HEK293 (cell line): ENCODE results near the gene MCUR1.

Experiments used
- CTCF ChIA-PET: fragments of 350-600 bp; formaldehyde crosslinking; extraction: SDS; loops from one replicate; lab custom pipeline; 2021; ENCODE audit warnings: antibody characterized with exemption; lab: Yijun Ruan, JAX
- POLR2A ChIA-PET: fragments of 300-600 bp; formaldehyde crosslinking; extraction: SDS; loops from one replicate; lab custom pipeline; 2020; ENCODE audit warnings: antibody characterized with exemption, inconsistent platforms; lab: Yijun Ruan, JAX
- H3K27ac ChIP-seq: fragments of 200-500 bp; sonication (Bioruptor generic); 2 replicates; pipeline ENCODE4 v1.5.1; 2014; ENCODE audit warnings: low read depth, low read length, control low read depth, inconsistent platforms; ENCODE audit errors: extremely low read depth
- H3K36me3 ChIP-seq, 2 experiments: fragments of 200-500 bp in 1 of 2; sonication (Bioruptor generic) in 1 of 2; 1 replicate in 1 of 2; 2 replicates in 1 of 2; pipeline ENCODE4 v1.5.1; 2014 to 2017; ENCODE audit warnings: inconsistent platforms in 2 of 2, low read length in 2 of 2; ENCODE audit not compliant: control insufficient read depth in 2 of 2, insufficient read depth in 1 of 2
- H3K4me1 ChIP-seq: fragments of 200-500 bp; sonication (Bioruptor generic); 2 replicates; pipeline ENCODE4 v1.5.1; 2014; ENCODE audit warnings: mild to moderate bottlenecking, low read length, inconsistent platforms; ENCODE audit not compliant: control insufficient read depth, insufficient read depth
- H3K4me3 ChIP-seq: 2 replicates; pipeline ENCODE4 v1.5.1; 2011; ENCODE audit warnings: low read depth, mild to moderate bottlenecking, control low read depth, low read length, moderate library complexity
- H3K9me3 ChIP-seq: fragments of 200-500 bp; sonication (Bioruptor generic); 2 replicates; pipeline ENCODE4 v1.5.1; 2014; ENCODE audit warnings: low read depth, low read length, inconsistent platforms; ENCODE audit not compliant: control insufficient read depth, insufficient read depth
- KLF8 ChIP-seq: fragments of 450-650 bp; formaldehyde crosslinking; IDR thresholded peaks from 2 replicates; pipeline ENCODE4 v1.5.1; 2016; ENCODE audit warnings: missing biosample characterization, missing genetic modification characterization
- SP3 ChIP-seq: fragments of 450-650 bp; formaldehyde crosslinking; IDR thresholded peaks from 2 replicates; pipeline ENCODE4 v1.5.1; 2016; ENCODE audit warnings: missing biosample characterization, missing genetic modification characterization
- ZEB2 ChIP-seq: fragments of 450-650 bp; formaldehyde crosslinking; IDR thresholded peaks from 2 replicates; pipeline ENCODE4 v1.5.1; 2016; ENCODE audit warnings: missing biosample characterization, missing genetic modification characterization
- ZFHX2 ChIP-seq: fragments of 450-650 bp; formaldehyde crosslinking; conservative IDR thresholded peaks from 2 replicates; pipeline ENCODE4 v1.5.1; 2016; ENCODE audit warnings: missing biosample characterization, missing genetic modification characterization
- ZNF132 ChIP-seq: fragments of 450-650 bp; formaldehyde crosslinking; IDR thresholded peaks from 2 replicates; pipeline ENCODE4 v1.5.1; 2017; ENCODE audit warnings: missing biosample characterization, missing genetic modification characterization, borderline replicate concordance
- ZNF175 ChIP-seq: fragments of 450-650 bp; formaldehyde crosslinking; IDR thresholded peaks from 2 replicates; pipeline ENCODE4 v1.5.1; 2016; ENCODE audit warnings: missing biosample characterization, missing genetic modification characterization
- ZNF335 ChIP-seq: fragments of 450-650 bp; formaldehyde crosslinking; conservative IDR thresholded peaks from 2 replicates; pipeline ENCODE4 v1.5.1; 2016; ENCODE audit warnings: missing biosample characterization, missing genetic modification characterization
- ZNF37A ChIP-seq: fragments of 450-650 bp; IDR thresholded peaks from 2 replicates; pipeline ENCODE4 v1.5.1; 2018; ENCODE audit warnings: missing biosample characterization, missing genetic modification characterization
- ZNF501 ChIP-seq: fragments of 450-650 bp; formaldehyde crosslinking; IDR thresholded peaks from 2 replicates; pipeline ENCODE4 v1.5.1; 2016; ENCODE audit warnings: missing biosample characterization, missing genetic modification characterization
- ZNF549 ChIP-seq: fragments of 450-650 bp; IDR thresholded peaks from 2 replicates; pipeline ENCODE4 v1.5.1; 2018; ENCODE audit warnings: missing biosample characterization, missing genetic modification characterization, mild to moderate bottlenecking, inconsistent platforms, moderate library complexity
- ZNF777 ChIP-seq: fragments of 450-650 bp; formaldehyde crosslinking; IDR thresholded peaks from 2 replicates; pipeline ENCODE4 v1.5.1; 2017; ENCODE audit warnings: missing biosample characterization, missing genetic modification characterization, borderline replicate concordance
- TF ChIP-seq, protein P1 (sequence below): fragments of 450-650 bp; formaldehyde crosslinking; IDR thresholded peaks from 2 replicates; pipeline ENCODE4 v1.5.1; 2016; ENCODE audit warnings: missing biosample characterization, missing genetic modification characterization
- TF ChIP-seq, protein P2 (sequence below): IDR thresholded peaks from 2 replicates; pipeline ENCODE4 v1.6.1; 2011; ENCODE audit warnings: mild to moderate bottlenecking, low read depth, low read length, borderline replicate concordance
- TF ChIP-seq, protein P3 (sequence below): fragments of 450-650 bp; formaldehyde crosslinking; IDR thresholded peaks from 2 replicates; pipeline ENCODE4; 2016; ENCODE audit warnings: missing biosample characterization, missing genetic modification characterization
- TF ChIP-seq, protein P4 (sequence below): fragments of 450-650 bp; formaldehyde crosslinking; IDR thresholded peaks from 2 replicates; pipeline ENCODE4 v1.5.1; 2017; ENCODE audit warnings: missing biosample characterization, missing genetic modification characterization
- TF ChIP-seq, protein P5 (sequence below): fragments of 450-650 bp; formaldehyde crosslinking; IDR thresholded peaks from 2 replicates; pipeline ENCODE4 v1.5.1; 2016; ENCODE audit warnings: missing biosample characterization, missing genetic modification characterization
- TF ChIP-seq, protein P6 (sequence below): fragments of 450-650 bp; formaldehyde crosslinking; IDR thresholded peaks from 2 replicates; pipeline ENCODE4 v1.5.1; 2016; ENCODE audit warnings: missing biosample characterization, missing genetic modification characterization
- TF ChIP-seq, protein P7 (sequence below): fragments of 450-650 bp; formaldehyde crosslinking; IDR thresholded peaks from 2 replicates; pipeline ENCODE4 v1.5.1; 2017; ENCODE audit warnings: missing biosample characterization, missing genetic modification characterization

Gene MCUR1

DNA sequence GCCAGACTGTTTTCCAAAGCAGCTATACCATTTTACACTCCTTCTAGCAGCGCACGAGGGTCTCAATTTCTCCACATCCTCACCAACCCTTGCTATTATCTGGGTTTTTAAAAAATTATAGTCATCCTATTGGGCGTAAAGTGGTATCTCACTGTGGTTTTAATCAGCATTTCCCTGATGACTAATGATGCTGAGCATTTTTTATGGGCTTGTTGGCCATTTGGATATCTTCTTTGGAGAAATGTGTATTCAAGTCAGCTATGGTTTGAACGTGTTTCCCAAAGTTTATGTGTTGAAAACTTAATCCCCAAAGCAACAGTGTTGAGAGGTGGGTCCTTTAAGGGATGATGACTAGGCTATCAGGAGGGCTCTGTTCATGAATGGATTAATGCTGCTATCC, 6.7 kb downstream of the MCUR1 start:
- H3K4me3 ChIP-seq = no peak overlapping the region
- H3K36me3 ChIP-seq = peaks cover 20 to 30% of the 10 kb centered on the region in 2 experiments
- H3K9me3 ChIP-seq = no peaks in the 10 kb centered on the region
- no peak overlapping the region for H3K27ac ChIP-seq
- TF ChIP-seq ZEB2 = no peak
- no peak for TF ChIP-seq SP3 (tag by site-specific recombination)
- TF ChIP-seq ZNF132 (tag by site-specific recombination) = no peak
- no peak for TF ChIP-seq ZFHX2 (tag by site-specific recombination)
- no peak for TF ChIP-seq ZNF37A (tag by site-specific recombination)
- no peak for TF ChIP-seq ZNF549
- TF ChIP-seq, protein P1, sequence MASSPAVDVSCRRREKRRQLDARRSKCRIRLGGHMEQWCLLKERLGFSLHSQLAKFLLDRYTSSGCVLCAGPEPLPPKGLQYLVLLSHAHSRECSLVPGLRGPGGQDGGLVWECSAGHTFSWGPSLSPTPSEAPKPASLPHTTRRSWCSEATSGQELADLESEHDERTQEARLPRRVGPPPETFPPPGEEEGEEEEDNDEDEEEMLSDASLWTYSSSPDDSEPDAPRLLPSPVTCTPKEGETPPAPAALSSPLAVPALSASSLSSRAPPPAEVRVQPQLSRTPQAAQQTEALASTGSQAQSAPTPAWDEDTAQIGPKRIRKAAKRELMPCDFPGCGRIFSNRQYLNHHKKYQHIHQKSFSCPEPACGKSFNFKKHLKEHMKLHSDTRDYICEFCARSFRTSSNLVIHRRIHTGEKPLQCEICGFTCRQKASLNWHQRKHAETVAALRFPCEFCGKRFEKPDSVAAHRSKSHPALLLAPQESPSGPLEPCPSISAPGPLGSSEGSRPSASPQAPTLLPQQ (tag by site-specific recombination) = no peak
- TF ChIP-seq, protein P2, sequence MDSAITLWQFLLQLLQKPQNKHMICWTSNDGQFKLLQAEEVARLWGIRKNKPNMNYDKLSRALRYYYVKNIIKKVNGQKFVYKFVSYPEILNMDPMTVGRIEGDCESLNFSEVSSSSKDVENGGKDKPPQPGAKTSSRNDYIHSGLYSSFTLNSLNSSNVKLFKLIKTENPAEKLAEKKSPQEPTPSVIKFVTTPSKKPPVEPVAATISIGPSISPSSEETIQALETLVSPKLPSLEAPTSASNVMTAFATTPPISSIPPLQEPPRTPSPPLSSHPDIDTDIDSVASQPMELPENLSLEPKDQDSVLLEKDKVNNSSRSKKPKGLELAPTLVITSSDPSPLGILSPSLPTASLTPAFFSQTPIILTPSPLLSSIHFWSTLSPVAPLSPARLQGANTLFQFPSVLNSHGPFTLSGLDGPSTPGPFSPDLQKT = no peak
- TF ChIP-seq, protein P3, sequence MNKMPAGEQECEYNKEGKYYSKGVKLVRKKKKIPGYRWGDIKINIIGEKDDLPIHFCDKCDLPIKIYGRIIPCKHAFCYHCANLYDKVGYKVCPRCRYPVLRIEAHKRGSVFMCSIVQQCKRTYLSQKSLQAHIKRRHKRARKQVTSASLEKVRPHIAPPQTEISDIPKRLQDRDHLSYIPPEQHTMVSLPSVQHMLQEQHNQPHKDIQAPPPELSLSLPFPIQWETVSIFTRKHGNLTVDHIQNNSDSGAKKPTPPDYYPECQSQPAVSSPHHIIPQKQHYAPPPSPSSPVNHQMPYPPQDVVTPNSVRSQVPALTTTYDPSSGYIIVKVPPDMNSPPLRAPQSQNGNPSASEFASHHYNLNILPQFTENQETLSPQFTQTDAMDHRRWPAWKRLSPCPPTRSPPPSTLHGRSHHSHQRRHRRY = no peak
- TF ChIP-seq, protein P4, sequence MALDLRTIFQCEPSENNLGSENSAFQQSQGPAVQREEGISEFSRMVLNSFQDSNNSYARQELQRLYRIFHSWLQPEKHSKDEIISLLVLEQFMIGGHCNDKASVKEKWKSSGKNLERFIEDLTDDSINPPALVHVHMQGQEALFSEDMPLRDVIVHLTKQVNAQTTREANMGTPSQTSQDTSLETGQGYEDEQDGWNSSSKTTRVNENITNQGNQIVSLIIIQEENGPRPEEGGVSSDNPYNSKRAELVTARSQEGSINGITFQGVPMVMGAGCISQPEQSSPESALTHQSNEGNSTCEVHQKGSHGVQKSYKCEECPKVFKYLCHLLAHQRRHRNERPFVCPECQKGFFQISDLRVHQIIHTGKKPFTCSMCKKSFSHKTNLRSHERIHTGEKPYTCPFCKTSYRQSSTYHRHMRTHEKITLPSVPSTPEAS = no peak
- TF ChIP-seq ZNF777 = no peak
- POLR2A ChIA-PET = interaction anchor here (1.1 kb wide), 1 partner anchor 83 kb away, joined by 3 read pairs; no protein-coding TSS in a partner anchor
- H3K4me1 ChIP-seq = peaks cover 2% of the 10 kb centered on the region; the same call in 1 of the 2 replicates
- CTCF ChIA-PET = interaction anchor here (0.5 to 7.6 kb wide), 4 partner anchors 10 to 336 kb away, joined by 3 to 56 read pairs (median 7); no protein-coding TSS in a partner anchor

DNA sequence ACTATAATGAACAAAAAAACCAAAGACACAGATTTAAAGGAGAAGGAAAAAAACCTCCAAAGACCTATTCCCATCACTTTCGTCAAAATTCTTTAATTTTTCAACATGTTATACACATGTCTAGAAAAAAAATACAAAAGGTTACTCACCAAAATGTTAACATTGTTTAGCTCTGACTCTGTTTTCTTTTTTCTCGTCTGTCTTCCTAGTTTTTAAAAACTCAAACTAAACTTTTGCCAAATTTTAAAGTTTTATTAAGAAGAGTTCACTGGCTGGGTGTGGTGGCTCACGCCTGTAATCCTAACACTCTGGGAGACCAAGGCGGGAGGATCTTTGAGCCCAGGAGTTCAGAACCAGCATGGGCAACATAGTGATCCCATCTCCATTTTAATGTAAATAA, 10.8 kb downstream of the MCUR1 start:
- ChIA-PET POLR2A (interaction anchor here (1.4 kb wide), 1 partner anchor 10 kb away, joined by 4 read pairs; no protein-coding TSS in a partner anchor), CTCF (interaction anchor here (0.6 to 0.9 kb wide), 2 partner anchors 8 to 9 kb away, joined by 4 read pairs; no protein-coding TSS in a partner anchor)
- no peak for TF ChIP-seq ZNF335 (tag by site-specific recombination)
- TF ChIP-seq, protein P5, sequence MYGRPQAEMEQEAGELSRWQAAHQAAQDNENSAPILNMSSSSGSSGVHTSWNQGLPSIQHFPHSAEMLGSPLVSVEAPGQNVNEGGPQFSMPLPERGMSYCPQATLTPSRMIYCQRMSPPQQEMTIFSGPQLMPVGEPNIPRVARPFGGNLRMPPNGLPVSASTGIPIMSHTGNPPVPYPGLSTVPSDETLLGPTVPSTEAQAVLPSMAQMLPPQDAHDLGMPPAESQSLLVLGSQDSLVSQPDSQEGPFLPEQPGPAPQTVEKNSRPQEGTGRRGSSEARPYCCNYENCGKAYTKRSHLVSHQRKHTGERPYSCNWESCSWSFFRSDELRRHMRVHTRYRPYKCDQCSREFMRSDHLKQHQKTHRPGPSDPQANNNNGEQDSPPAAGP (tag by site-specific recombination) = no peak
- TF ChIP-seq ZNF175 = no peak
- no peak for TF ChIP-seq ZNF501
- no peak for TF ChIP-seq KLF8 (tag by site-specific recombination)
- TF ChIP-seq, protein P6, sequence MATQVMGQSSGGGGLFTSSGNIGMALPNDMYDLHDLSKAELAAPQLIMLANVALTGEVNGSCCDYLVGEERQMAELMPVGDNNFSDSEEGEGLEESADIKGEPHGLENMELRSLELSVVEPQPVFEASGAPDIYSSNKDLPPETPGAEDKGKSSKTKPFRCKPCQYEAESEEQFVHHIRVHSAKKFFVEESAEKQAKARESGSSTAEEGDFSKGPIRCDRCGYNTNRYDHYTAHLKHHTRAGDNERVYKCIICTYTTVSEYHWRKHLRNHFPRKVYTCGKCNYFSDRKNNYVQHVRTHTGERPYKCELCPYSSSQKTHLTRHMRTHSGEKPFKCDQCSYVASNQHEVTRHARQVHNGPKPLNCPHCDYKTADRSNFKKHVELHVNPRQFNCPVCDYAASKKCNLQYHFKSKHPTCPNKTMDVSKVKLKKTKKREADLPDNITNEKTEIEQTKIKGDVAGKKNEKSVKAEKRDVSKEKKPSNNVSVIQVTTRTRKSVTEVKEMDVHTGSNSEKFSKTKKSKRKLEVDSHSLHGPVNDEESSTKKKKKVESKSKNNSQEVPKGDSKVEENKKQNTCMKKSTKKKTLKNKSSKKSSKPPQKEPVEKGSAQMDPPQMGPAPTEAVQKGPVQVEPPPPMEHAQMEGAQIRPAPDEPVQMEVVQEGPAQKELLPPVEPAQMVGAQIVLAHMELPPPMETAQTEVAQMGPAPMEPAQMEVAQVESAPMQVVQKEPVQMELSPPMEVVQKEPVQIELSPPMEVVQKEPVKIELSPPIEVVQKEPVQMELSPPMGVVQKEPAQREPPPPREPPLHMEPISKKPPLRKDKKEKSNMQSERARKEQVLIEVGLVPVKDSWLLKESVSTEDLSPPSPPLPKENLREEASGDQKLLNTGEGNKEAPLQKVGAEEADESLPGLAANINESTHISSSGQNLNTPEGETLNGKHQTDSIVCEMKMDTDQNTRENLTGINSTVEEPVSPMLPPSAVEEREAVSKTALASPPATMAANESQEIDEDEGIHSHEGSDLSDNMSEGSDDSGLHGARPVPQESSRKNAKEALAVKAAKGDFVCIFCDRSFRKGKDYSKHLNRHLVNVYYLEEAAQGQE (tag by site-specific recombination) = no peak
- TF ChIP-seq, protein P7, sequence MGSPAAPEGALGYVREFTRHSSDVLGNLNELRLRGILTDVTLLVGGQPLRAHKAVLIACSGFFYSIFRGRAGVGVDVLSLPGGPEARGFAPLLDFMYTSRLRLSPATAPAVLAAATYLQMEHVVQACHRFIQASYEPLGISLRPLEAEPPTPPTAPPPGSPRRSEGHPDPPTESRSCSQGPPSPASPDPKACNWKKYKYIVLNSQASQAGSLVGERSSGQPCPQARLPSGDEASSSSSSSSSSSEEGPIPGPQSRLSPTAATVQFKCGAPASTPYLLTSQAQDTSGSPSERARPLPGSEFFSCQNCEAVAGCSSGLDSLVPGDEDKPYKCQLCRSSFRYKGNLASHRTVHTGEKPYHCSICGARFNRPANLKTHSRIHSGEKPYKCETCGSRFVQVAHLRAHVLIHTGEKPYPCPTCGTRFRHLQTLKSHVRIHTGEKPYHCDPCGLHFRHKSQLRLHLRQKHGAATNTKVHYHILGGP (tag by site-specific recombination) = no peak
- Histone ChIP-seq H3K36me3 (peaks cover 48 to 54% of the 10 kb centered on the region in 2 experiments), H3K27ac (no peak overlapping the region), H3K9me3 (no peaks in the 10 kb centered on the region), H3K4me3 (no peak overlapping the region), H3K4me1 (no peaks in the 10 kb centered on the region)
